HCT116 (cell line): ENCODE data around the gene SLCO4C1. TPM values are rescaled to one million over a fixed set of nuclear protein-coding genes. Genes with fewer than 3 reads are reported as not detected.

Experiments used
- ATAC-seq: fragments of 200-7000 bp; cut with Tn5 transposase; 2 replicates; pipeline ENCODE4 v1.9.1; 2020; ENCODE audit warnings: mild to moderate bottlenecking, moderate library complexity
- BruUV-seq: library from RNA; stranded (reverse); fragments of 400-500 nt; replicated peaks from 2 replicates; lab custom pipeline; 2021; lab: Mats Ljungman, UMichigan
- CTCF ChIA-PET: fragments of 300-600 bp; sonication (Branson Sonifier 250); formaldehyde crosslinking; loops from one replicate; lab custom pipeline; 2021; ENCODE audit warnings: antibody characterized with exemption; lab: Charles Lee
- POLR2A ChIA-PET: fragments of 300-600, 350-600 bp; sonication (Branson Sonifier 250); formaldehyde crosslinking; loops from one replicate; lab custom pipeline; 2021; ENCODE audit warnings: antibody characterized with exemption; lab: Charles Lee
- RAD21 ChIA-PET, 2 experiments: fragments of 300-600 bp; sonication (Branson Sonifier 250); formaldehyde crosslinking; loops; one replicate each; lab custom pipeline; 2023; ENCODE audit warnings: low total read pairs in 2 of 2; ENCODE audit not compliant: uncharacterized antibody in 2 of 2, unreplicated experiment in 2 of 2, low non-redundant PET in 1 of 2; lab: Charles Lee
- DNase-seq: peaks from one replicate; pipeline ENCODE4 v3.0.0-alpha.2; 2010; ENCODE audit warnings: low read depth, low spot score
- H2AFZ ChIP-seq: fragments of 200-600 bp; shearing (Covaris generic), sonication (generic); 2 replicates; pipeline ENCODE4 v1.6.1; 2017; ENCODE audit warnings: low read depth, mixed run types, mixed read lengths, antibody characterized with exemption, low read length; ENCODE audit not compliant: poor library complexity, severe bottlenecking
- H3K27ac ChIP-seq: 2 replicates; pipeline ENCODE4 v1.5.1; 2012; ENCODE audit warnings: low read depth, low read length
- H3K27me3 ChIP-seq: fragments of 200-600 bp; sonication (generic); 2 replicates; pipeline ENCODE4 v1.6.1; 2016; ENCODE audit warnings: mixed run types, low read length, mixed read lengths; ENCODE audit not compliant: insufficient read depth
- H3K36me3 ChIP-seq, 2 experiments: fragments of 200-500 bp in 1 of 2; fragments of 200-600 bp in 1 of 2; sonication (Bioruptor generic) in 1 of 2; sonication (generic) in 1 of 2; 2 replicates each; pipeline versions ENCODE4 v1.5.1 to v1.6.1; 2014 to 2016; ENCODE audit warnings: low read length in 2 of 2, inconsistent platforms in 1 of 2, mixed read lengths in 1 of 2, mixed run types in 1 of 2; ENCODE audit not compliant: insufficient read depth in 2 of 2, control insufficient read depth in 1 of 2
- H3K4me1 ChIP-seq, 2 experiments: fragments of 200-600 bp in 1 of 2; sonication (generic) in 1 of 2; 2 replicates each; pipeline versions ENCODE4 v1.5.1 to v1.6.1; 2012 to 2017; ENCODE audit warnings: low read length in 2 of 2, inconsistent platforms in 1 of 2, mild to moderate bottlenecking in 1 of 2, mixed read lengths in 1 of 2, mixed run types in 1 of 2, moderate library complexity in 1 of 2; ENCODE audit not compliant: insufficient read depth in 2 of 2, control insufficient read depth in 1 of 2
- H3K4me2 ChIP-seq: fragments of 200-600 bp; sonication (generic); 2 replicates; pipeline ENCODE4 v1.6.1; 2017; ENCODE audit warnings: mixed run types, low read length, mixed read lengths
- H3K4me3 ChIP-seq, 2 experiments: fragments of 200-600 bp in 1 of 2; sonication (generic) in 1 of 2; replicated peaks in 1 of 2; 2 replicates each; pipeline ENCODE4 v1.5.1; 2011 to 2016; ENCODE audit warnings: low read length in 2 of 2, control low read depth in 1 of 2, low read depth in 1 of 2, mild to moderate bottlenecking in 1 of 2, mixed read lengths in 1 of 2, mixed run types in 1 of 2
- H3K79me2 ChIP-seq: fragments of 200-600 bp; sonication (generic); 2 replicates; pipeline ENCODE4 v1.6.1; 2017; ENCODE audit warnings: mild to moderate bottlenecking, mixed run types, low read length, moderate library complexity, mixed read lengths; ENCODE audit not compliant: insufficient read depth
- H3K9ac ChIP-seq: fragments of 200-600 bp; sonication (generic); 2 replicates; pipeline ENCODE4 v1.6.1; 2016; ENCODE audit warnings: low read length, mixed read lengths
- H3K9me2 ChIP-seq: fragments of 200-600 bp; sonication (generic), shearing (Covaris generic); 2 replicates; pipeline ENCODE4 v1.6.1; 2017; ENCODE audit warnings: mixed run types, mild to moderate bottlenecking, moderate library complexity; ENCODE audit not compliant: insufficient read depth
- H3K9me3 ChIP-seq, 2 experiments: fragments of 200-500 bp in 1 of 2; fragments of 200-600 bp in 1 of 2; sonication (Bioruptor generic) in 1 of 2; sonication (generic) in 1 of 2; 2 replicates each; pipeline ENCODE4 v1.6.1; 2014 to 2017; ENCODE audit warnings: low read length in 2 of 2, mixed read lengths in 2 of 2, inconsistent platforms in 1 of 2, low read depth in 1 of 2, mild to moderate bottlenecking in 1 of 2, mixed run types in 1 of 2, moderate library complexity in 1 of 2; ENCODE audit not compliant: control insufficient read depth in 1 of 2, insufficient read depth in 1 of 2
- H4K20me1 ChIP-seq: fragments of 200-600 bp; sonication (generic), shearing (Covaris generic); 2 replicates; pipeline ENCODE4 v1.6.1; 2017; ENCODE audit warnings: mixed run types, mild to moderate bottlenecking, moderate library complexity; ENCODE audit not compliant: insufficient read depth
- CBX3 ChIP-seq: IDR thresholded peaks from 2 replicates; pipeline ENCODE4 v1.6.1; 2012; ENCODE audit warnings: low read depth
- ELF1 ChIP-seq: IDR thresholded peaks from 2 replicates; pipeline ENCODE4 v1.6.1; 2012; ENCODE audit warnings: low read depth, borderline replicate concordance
- EZH2phosphoT487 ChIP-seq: fragments of 200-600 bp; IDR thresholded peaks from 2 replicates; pipeline ENCODE4 v1.6.1; 2018; ENCODE audit warnings: antibody characterized with exemption, borderline replicate concordance
- FOSL1 ChIP-seq: IDR thresholded peaks from 2 replicates; pipeline ENCODE4 v1.6.1; 2012; ENCODE audit warnings: low read depth
- POLR2A ChIP-seq: IDR thresholded peaks from 2 replicates; pipeline ENCODE4 v1.7.0; 2011; ENCODE audit warnings: borderline replicate concordance; ENCODE audit not compliant: insufficient read depth, insufficient read length; ENCODE audit errors: extremely low read depth
- POLR2AphosphoS5 ChIP-seq: IDR thresholded peaks from 2 replicates; pipeline ENCODE4 v1.6.1; 2011; ENCODE audit warnings: mild to moderate bottlenecking, low read depth, low read length, moderate library complexity
- RAD21 ChIP-seq: IDR thresholded peaks from 2 replicates; pipeline ENCODE4 v1.6.1; 2012; ENCODE audit warnings: low read depth, mild to moderate bottlenecking
- SIN3A ChIP-seq: IDR thresholded peaks from 2 replicates; pipeline ENCODE4 v1.6.1; 2012; ENCODE audit warnings: low read depth
- TCF7L2 ChIP-seq: IDR thresholded peaks from 2 replicates; pipeline ENCODE4 v1.7.0; 2011; ENCODE audit warnings: borderline replicate concordance, inconsistent platforms; ENCODE audit not compliant: insufficient read depth, insufficient read length; ENCODE audit errors: extremely low read depth
- YY1 ChIP-seq: IDR thresholded peaks from 2 replicates; pipeline ENCODE4 v1.6.1; 2011; ENCODE audit warnings: low read length, low read depth, moderate library complexity, mild to moderate bottlenecking; ENCODE audit not compliant: insufficient replicate concordance; ENCODE audit errors: extremely low read depth
- ZFX ChIP-seq: fragments of 450-650 bp; IDR thresholded peaks from 2 replicates; pipeline ENCODE4 v1.6.1; 2017
- ZNF274 ChIP-seq: fragments of 200-500 bp; sonication (Bioruptor generic); IDR thresholded peaks from 2 replicates; pipeline ENCODE4 v1.6.1; 2014; ENCODE audit warnings: mild to moderate bottlenecking, low read depth, low read length, inconsistent platforms
- intact Hi-C: fragments of 100-400 bp; cut with micrococcal nuclease; formaldehyde crosslinking; loops from 2 replicates; pipeline ENCODE4 v1.10.0; 2022
- total RNA-seq: library from RNA; stranded (reverse); gene quantifications from one replicate; pipeline ENCODE4 v1.2.1, GENCODE V29; 2021; ENCODE audit not compliant: unreplicated experiment
- TF ChIP-seq, protein P1 (sequence below), 3 experiments: fragments of 200-600 bp in 1 of 3; sonication (generic) in 1 of 3; IDR thresholded peaks in 2 of 3; conservative IDR thresholded peaks in 1 of 3; 2 replicates each; pipeline ENCODE4 v1.5.1; 2012 to 2017; ENCODE audit warnings: low read depth in 2 of 3, low read length in 2 of 3, antibody characterized with exemption in 1 of 3, borderline replicate concordance in 1 of 3, control low read depth in 1 of 3, mild to moderate bottlenecking in 1 of 3, mixed read lengths in 1 of 3, mixed run types in 1 of 3, moderate library complexity in 1 of 3; ENCODE audit not compliant: insufficient read depth in 1 of 3
- TF ChIP-seq, protein P2 (sequence below): IDR thresholded peaks from 2 replicates; pipeline ENCODE4 v1.6.1; 2012
- TF ChIP-seq, protein P3 (sequence below): IDR thresholded peaks from 2 replicates; pipeline ENCODE4 v1.6.1; 2011; ENCODE audit warnings: mild to moderate bottlenecking, low read length, moderate library complexity; ENCODE audit not compliant: insufficient replicate concordance; ENCODE audit errors: extremely low read depth

The SLCO4C1 gene
- total RNA-seq, 1 experiment from 2014 or later, result 0.12 TPM

DNA sequence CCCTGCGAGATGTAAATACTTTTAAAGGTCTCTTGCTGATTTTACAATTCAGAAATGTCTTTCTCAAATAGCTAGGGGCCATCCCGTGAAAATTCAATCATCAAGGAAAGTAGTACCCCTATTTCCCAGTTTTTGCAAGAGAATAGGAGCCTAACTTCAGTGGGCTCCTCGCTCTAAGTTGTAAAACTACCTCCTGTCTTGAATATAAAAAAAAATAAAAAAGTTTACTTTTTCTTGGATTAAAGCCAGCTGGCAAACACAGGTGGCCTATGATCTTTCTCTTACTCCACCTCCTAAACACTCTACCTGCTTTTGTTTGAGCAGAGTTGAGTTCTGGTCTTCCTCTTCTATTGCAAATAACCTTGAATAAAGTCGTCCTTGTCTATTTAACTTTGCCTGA, 79.4 kb downstream of the SLCO4C1 start:
- CTCF ChIA-PET, result interaction anchor here (0.6 kb wide), 1 partner anchor 539 kb away, joined by 3 read pairs; no protein-coding TSS in a partner anchor
- ATAC-seq (no peak), DNase-seq (no peak)
- POLR2A ChIA-PET, result no interaction called here
- Histone ChIP-seq H3K27me3 (no peaks in the 10 kb centered on the region), H2AFZ (peak overlapping the region; percentile 93), H3K4me3 (no peak overlapping the region), H3K9me2 (no peaks in the 10 kb centered on the region), H4K20me1 (no peaks in the 10 kb centered on the region), H3K36me3 (no peaks in the 10 kb centered on the region), H3K9me3 (peaks cover 0 to under 1% of the 10 kb centered on the region in 2 experiments; a peak in 1 of 4 replicates), H3K79me2 (no peaks in the 10 kb centered on the region), H3K9ac (no peak overlapping the region), H3K27ac (no peak overlapping the region), H3K4me1 (peaks cover 2 to 5% of the 10 kb centered on the region in 2 experiments; a peak in 2 of 4 replicates), H3K4me2 (no peak overlapping the region)
- no TSS peak for BruUV-seq
- intact Hi-C loops, result no loop called here
- TF ChIP-seq, protein P1, sequence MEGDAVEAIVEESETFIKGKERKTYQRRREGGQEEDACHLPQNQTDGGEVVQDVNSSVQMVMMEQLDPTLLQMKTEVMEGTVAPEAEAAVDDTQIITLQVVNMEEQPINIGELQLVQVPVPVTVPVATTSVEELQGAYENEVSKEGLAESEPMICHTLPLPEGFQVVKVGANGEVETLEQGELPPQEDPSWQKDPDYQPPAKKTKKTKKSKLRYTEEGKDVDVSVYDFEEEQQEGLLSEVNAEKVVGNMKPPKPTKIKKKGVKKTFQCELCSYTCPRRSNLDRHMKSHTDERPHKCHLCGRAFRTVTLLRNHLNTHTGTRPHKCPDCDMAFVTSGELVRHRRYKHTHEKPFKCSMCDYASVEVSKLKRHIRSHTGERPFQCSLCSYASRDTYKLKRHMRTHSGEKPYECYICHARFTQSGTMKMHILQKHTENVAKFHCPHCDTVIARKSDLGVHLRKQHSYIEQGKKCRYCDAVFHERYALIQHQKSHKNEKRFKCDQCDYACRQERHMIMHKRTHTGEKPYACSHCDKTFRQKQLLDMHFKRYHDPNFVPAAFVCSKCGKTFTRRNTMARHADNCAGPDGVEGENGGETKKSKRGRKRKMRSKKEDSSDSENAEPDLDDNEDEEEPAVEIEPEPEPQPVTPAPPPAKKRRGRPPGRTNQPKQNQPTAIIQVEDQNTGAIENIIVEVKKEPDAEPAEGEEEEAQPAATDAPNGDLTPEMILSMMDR (IDR thresholded peaks at IDR 0.05 in 2 of 3, conservative IDR thresholded peaks at IDR 0.05 in 1 of 3; ENCODE audit: borderline replicate concordance in 1 of 3, insufficient read depth in 1 of 3, low read depth in 2 of 3, low read length in 2 of 3), result no peak
- TF ChIP-seq POLR2A, result no peak
- no peak for TF ChIP-seq CBX3
- RAD21 ChIA-PET, result no interaction called here

DNA sequence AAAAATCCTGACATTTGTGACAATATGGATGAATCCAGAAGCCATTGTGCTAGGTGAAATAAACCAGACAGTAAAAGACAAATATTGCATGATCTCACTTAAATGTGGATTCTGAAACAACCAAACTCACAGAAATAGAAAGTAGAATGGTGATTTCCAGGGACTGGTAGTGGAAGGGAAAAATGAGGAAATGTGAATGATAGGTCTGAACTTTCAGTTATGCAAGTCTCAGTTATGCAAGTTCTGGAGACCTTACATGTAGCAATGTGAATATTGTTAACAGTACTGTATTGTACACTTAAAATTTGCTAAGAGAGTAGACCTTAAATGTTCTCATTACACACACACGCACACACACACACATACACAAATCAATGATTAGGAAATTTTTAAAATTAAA, 84.9 kb downstream of the SLCO4C1 start:
- POLR2A ChIA-PET, result no interaction called here
- DNase-seq, result no peak
- RAD21 ChIA-PET, result no interaction called here
- no peaks in the 10 kb centered on the region for H3K27me3 ChIP-seq
- CTCF ChIA-PET, result no interaction called here
- BruUV-seq, result no TSS peak
- ATAC-seq, result no peak
- no peaks in the 10 kb centered on the region for H3K79me2 ChIP-seq
- H3K9me2 ChIP-seq, result no peaks in the 10 kb centered on the region
- peaks cover 0 to 4% of the 10 kb centered on the region in 2 experiments; a peak in 1 of 4 replicates for H3K4me1 ChIP-seq
- no peaks in the 10 kb centered on the region for H3K36me3 ChIP-seq
- no peak overlapping the region for H3K4me3 ChIP-seq
- no peak overlapping the region for H3K27ac ChIP-seq
- no peaks in the 10 kb centered on the region for H4K20me1 ChIP-seq
- intact Hi-C loops, result no loop called here
- no peak overlapping the region for H3K9ac ChIP-seq
- H3K9me3 ChIP-seq, result no peaks in the 10 kb centered on the region
- no peak overlapping the region for H3K4me2 ChIP-seq
- no peak overlapping the region for H2AFZ ChIP-seq
- TF ChIP-seq CBX3 (no peak), FOSL1 (no peak), TCF7L2 (no peak), YY1 (no peak), RAD21 (no peak), ELF1 (no peak), POLR2AphosphoS5 (no peak), SIN3A (no peak), ZNF274 (no peak), EZH2phosphoT487 (no peak), ZFX (no peak)
- TF ChIP-seq, protein P2, sequence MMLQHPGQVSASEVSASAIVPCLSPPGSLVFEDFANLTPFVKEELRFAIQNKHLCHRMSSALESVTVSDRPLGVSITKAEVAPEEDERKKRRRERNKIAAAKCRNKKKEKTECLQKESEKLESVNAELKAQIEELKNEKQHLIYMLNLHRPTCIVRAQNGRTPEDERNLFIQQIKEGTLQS, result no peak
- TF ChIP-seq, protein P3, sequence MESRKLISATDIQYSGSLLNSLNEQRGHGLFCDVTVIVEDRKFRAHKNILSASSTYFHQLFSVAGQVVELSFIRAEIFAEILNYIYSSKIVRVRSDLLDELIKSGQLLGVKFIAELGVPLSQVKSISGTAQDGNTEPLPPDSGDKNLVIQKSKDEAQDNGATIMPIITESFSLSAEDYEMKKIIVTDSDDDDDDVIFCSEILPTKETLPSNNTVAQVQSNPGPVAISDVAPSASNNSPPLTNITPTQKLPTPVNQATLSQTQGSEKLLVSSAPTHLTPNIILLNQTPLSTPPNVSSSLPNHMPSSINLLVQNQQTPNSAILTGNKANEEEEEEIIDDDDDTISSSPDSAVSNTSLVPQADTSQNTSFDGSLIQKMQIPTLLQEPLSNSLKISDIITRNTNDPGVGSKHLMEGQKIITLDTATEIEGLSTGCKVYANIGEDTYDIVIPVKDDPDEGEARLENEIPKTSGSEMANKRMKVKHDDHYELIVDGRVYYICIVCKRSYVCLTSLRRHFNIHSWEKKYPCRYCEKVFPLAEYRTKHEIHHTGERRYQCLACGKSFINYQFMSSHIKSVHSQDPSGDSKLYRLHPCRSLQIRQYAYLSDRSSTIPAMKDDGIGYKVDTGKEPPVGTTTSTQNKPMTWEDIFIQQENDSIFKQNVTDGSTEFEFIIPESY, result no peak
